HCT116 (cell line): ENCODE results near the gene GPD2. TPM values are rescaled to one million over a fixed set of nuclear protein-coding genes. Genes with fewer than 3 reads are reported as not detected.

Source experiments
- ATAC-seq: fragments of 200-7000 bp; cut with Tn5 transposase; 2 replicates; pipeline ENCODE4 v1.9.1; 2020; ENCODE audit warnings: mild to moderate bottlenecking, moderate library complexity
- BruUV-seq: library from RNA; stranded (reverse); fragments of 400-500 nt; replicated peaks from 2 replicates; lab custom pipeline; 2021; lab: Mats Ljungman, UMichigan
- CTCF ChIA-PET: fragments of 300-600 bp; sonication (Branson Sonifier 250); formaldehyde crosslinking; loops from one replicate; lab custom pipeline; 2021; ENCODE audit warnings: antibody characterized with exemption; lab: Charles Lee
- POLR2A ChIA-PET: fragments of 300-600, 350-600 bp; sonication (Branson Sonifier 250); formaldehyde crosslinking; loops from one replicate; lab custom pipeline; 2021; ENCODE audit warnings: antibody characterized with exemption; lab: Charles Lee
- RAD21 ChIA-PET, 2 experiments: fragments of 300-600 bp; sonication (Branson Sonifier 250); formaldehyde crosslinking; loops; one replicate each; lab custom pipeline; 2023; ENCODE audit warnings: low total read pairs in 2 of 2; ENCODE audit not compliant: uncharacterized antibody in 2 of 2, unreplicated experiment in 2 of 2, low non-redundant PET in 1 of 2; lab: Charles Lee
- DNase-seq: peaks from one replicate; pipeline ENCODE4 v3.0.0-alpha.2; 2010; ENCODE audit warnings: low read depth, low spot score
- H2AFZ ChIP-seq: fragments of 200-600 bp; shearing (Covaris generic), sonication (generic); 2 replicates; pipeline ENCODE4 v1.6.1; 2017; ENCODE audit warnings: low read depth, mixed run types, mixed read lengths, antibody characterized with exemption, low read length; ENCODE audit not compliant: poor library complexity, severe bottlenecking
- H3K27ac ChIP-seq: 2 replicates; pipeline ENCODE4 v1.5.1; 2012; ENCODE audit warnings: low read depth, low read length
- H3K27me3 ChIP-seq: fragments of 200-600 bp; sonication (generic); 2 replicates; pipeline ENCODE4 v1.6.1; 2016; ENCODE audit warnings: mixed run types, low read length, mixed read lengths; ENCODE audit not compliant: insufficient read depth
- H3K36me3 ChIP-seq, 2 experiments: fragments of 200-500 bp in 1 of 2; fragments of 200-600 bp in 1 of 2; sonication (Bioruptor generic) in 1 of 2; sonication (generic) in 1 of 2; 2 replicates each; pipeline versions ENCODE4 v1.5.1 to v1.6.1; 2014 to 2016; ENCODE audit warnings: low read length in 2 of 2, inconsistent platforms in 1 of 2, mixed read lengths in 1 of 2, mixed run types in 1 of 2; ENCODE audit not compliant: insufficient read depth in 2 of 2, control insufficient read depth in 1 of 2
- H3K4me1 ChIP-seq, 2 experiments: fragments of 200-600 bp in 1 of 2; sonication (generic) in 1 of 2; 2 replicates each; pipeline versions ENCODE4 v1.5.1 to v1.6.1; 2012 to 2017; ENCODE audit warnings: low read length in 2 of 2, inconsistent platforms in 1 of 2, mild to moderate bottlenecking in 1 of 2, mixed read lengths in 1 of 2, mixed run types in 1 of 2, moderate library complexity in 1 of 2; ENCODE audit not compliant: insufficient read depth in 2 of 2, control insufficient read depth in 1 of 2
- H3K4me2 ChIP-seq: fragments of 200-600 bp; sonication (generic); 2 replicates; pipeline ENCODE4 v1.6.1; 2017; ENCODE audit warnings: mixed run types, low read length, mixed read lengths
- H3K4me3 ChIP-seq, 2 experiments: fragments of 200-600 bp in 1 of 2; sonication (generic) in 1 of 2; replicated peaks in 1 of 2; 2 replicates each; pipeline ENCODE4 v1.5.1; 2011 to 2016; ENCODE audit warnings: low read length in 2 of 2, control low read depth in 1 of 2, low read depth in 1 of 2, mild to moderate bottlenecking in 1 of 2, mixed read lengths in 1 of 2, mixed run types in 1 of 2
- H3K79me2 ChIP-seq: fragments of 200-600 bp; sonication (generic); 2 replicates; pipeline ENCODE4 v1.6.1; 2017; ENCODE audit warnings: mild to moderate bottlenecking, mixed run types, low read length, moderate library complexity, mixed read lengths; ENCODE audit not compliant: insufficient read depth
- H3K9ac ChIP-seq: fragments of 200-600 bp; sonication (generic); 2 replicates; pipeline ENCODE4 v1.6.1; 2016; ENCODE audit warnings: low read length, mixed read lengths
- H3K9me2 ChIP-seq: fragments of 200-600 bp; sonication (generic), shearing (Covaris generic); 2 replicates; pipeline ENCODE4 v1.6.1; 2017; ENCODE audit warnings: mixed run types, mild to moderate bottlenecking, moderate library complexity; ENCODE audit not compliant: insufficient read depth
- H3K9me3 ChIP-seq, 2 experiments: fragments of 200-500 bp in 1 of 2; fragments of 200-600 bp in 1 of 2; sonication (Bioruptor generic) in 1 of 2; sonication (generic) in 1 of 2; 2 replicates each; pipeline ENCODE4 v1.6.1; 2014 to 2017; ENCODE audit warnings: low read length in 2 of 2, mixed read lengths in 2 of 2, inconsistent platforms in 1 of 2, low read depth in 1 of 2, mild to moderate bottlenecking in 1 of 2, mixed run types in 1 of 2, moderate library complexity in 1 of 2; ENCODE audit not compliant: control insufficient read depth in 1 of 2, insufficient read depth in 1 of 2
- H4K20me1 ChIP-seq: fragments of 200-600 bp; sonication (generic), shearing (Covaris generic); 2 replicates; pipeline ENCODE4 v1.6.1; 2017; ENCODE audit warnings: mixed run types, mild to moderate bottlenecking, moderate library complexity; ENCODE audit not compliant: insufficient read depth
- CBX3 ChIP-seq: IDR thresholded peaks from 2 replicates; pipeline ENCODE4 v1.6.1; 2012; ENCODE audit warnings: low read depth
- CEBPB ChIP-seq: IDR thresholded peaks from 2 replicates; pipeline ENCODE4 v1.6.1; 2012; ENCODE audit warnings: low read depth
- EZH2 ChIP-seq: fragments of 200-600 bp; sonication (generic); IDR thresholded peaks from 2 replicates; pipeline ENCODE4 v1.6.1; 2017; ENCODE audit warnings: antibody characterized with exemption, mixed run types
- EZH2phosphoT487 ChIP-seq: fragments of 200-600 bp; IDR thresholded peaks from 2 replicates; pipeline ENCODE4 v1.6.1; 2018; ENCODE audit warnings: antibody characterized with exemption, borderline replicate concordance
- FOSL1 ChIP-seq: IDR thresholded peaks from 2 replicates; pipeline ENCODE4 v1.6.1; 2012; ENCODE audit warnings: low read depth
- JUND ChIP-seq: IDR thresholded peaks from 2 replicates; pipeline ENCODE4 v1.6.1; 2012
- RAD21 ChIP-seq: IDR thresholded peaks from 2 replicates; pipeline ENCODE4 v1.6.1; 2012; ENCODE audit warnings: low read depth, mild to moderate bottlenecking
- SIN3A ChIP-seq: IDR thresholded peaks from 2 replicates; pipeline ENCODE4 v1.6.1; 2012; ENCODE audit warnings: low read depth
- SP1 ChIP-seq: IDR thresholded peaks from 2 replicates; pipeline ENCODE4 v1.6.1; 2012; ENCODE audit warnings: low read depth
- TCF7L2 ChIP-seq: IDR thresholded peaks from 2 replicates; pipeline ENCODE4 v1.7.0; 2011; ENCODE audit warnings: borderline replicate concordance, inconsistent platforms; ENCODE audit not compliant: insufficient read depth, insufficient read length; ENCODE audit errors: extremely low read depth
- ZBTB33 ChIP-seq: IDR thresholded peaks from 2 replicates; pipeline ENCODE4 v1.6.1; 2011; ENCODE audit warnings: mild to moderate bottlenecking, low read length, moderate library complexity; ENCODE audit not compliant: insufficient replicate concordance; ENCODE audit errors: extremely low read depth
- ZFX ChIP-seq: fragments of 450-650 bp; IDR thresholded peaks from 2 replicates; pipeline ENCODE4 v1.6.1; 2017
- ZNF274 ChIP-seq: fragments of 200-500 bp; sonication (Bioruptor generic); IDR thresholded peaks from 2 replicates; pipeline ENCODE4 v1.6.1; 2014; ENCODE audit warnings: mild to moderate bottlenecking, low read depth, low read length, inconsistent platforms
- intact Hi-C: fragments of 100-400 bp; cut with micrococcal nuclease; formaldehyde crosslinking; loops from 2 replicates; pipeline ENCODE4 v1.10.0; 2022
- total RNA-seq: library from RNA; stranded (reverse); gene quantifications from one replicate; pipeline ENCODE4 v1.2.1, GENCODE V29; 2021; ENCODE audit not compliant: unreplicated experiment
- TF ChIP-seq, protein P1 (sequence below): IDR thresholded peaks from 2 replicates; pipeline ENCODE4 v1.6.1; 2012
- TF ChIP-seq, protein P2 (sequence below), 3 experiments: fragments of 200-600 bp in 1 of 3; sonication (generic) in 1 of 3; IDR thresholded peaks in 2 of 3; conservative IDR thresholded peaks in 1 of 3; 2 replicates each; pipeline ENCODE4 v1.5.1; 2012 to 2017; ENCODE audit warnings: low read depth in 2 of 3, low read length in 2 of 3, antibody characterized with exemption in 1 of 3, borderline replicate concordance in 1 of 3, control low read depth in 1 of 3, mild to moderate bottlenecking in 1 of 3, mixed read lengths in 1 of 3, mixed run types in 1 of 3, moderate library complexity in 1 of 3; ENCODE audit not compliant: insufficient read depth in 1 of 3
- TF ChIP-seq, protein P3 (sequence below): IDR thresholded peaks from 2 replicates; pipeline ENCODE4 v1.6.1; 2012

The GPD2 gene
- total RNA-seq, 1 experiment from 2014 or later, result 80.7 TPM

- no peak for TF ChIP-seq ZBTB33
- no peak for TF ChIP-seq TCF7L2
- no peak for TF ChIP-seq EZH2
- TF ChIP-seq ZNF274, result no peak
- TF ChIP-seq FOSL1, result no peak
These were observed 129.0 kb downstream of the GPD2 start (continued) for GRCh38 chr2:156565066-156565710.

- no peaks in the 10 kb centered on the region for H3K27me3 ChIP-seq
- H3K9me3 ChIP-seq, result no peaks in the 10 kb centered on the region
- H3K79me2 ChIP-seq, result no peaks in the 10 kb centered on the region
- H3K9me2 ChIP-seq, result no peaks in the 10 kb centered on the region
- H3K4me1 ChIP-seq, result no peaks in the 10 kb centered on the region
- no peak overlapping the region for H3K27ac ChIP-seq
- no peak for ATAC-seq
- DNase-seq, result no peak
- CTCF ChIA-PET, result no interaction called here
- BruUV-seq, result no TSS peak
- TF ChIP-seq, protein P1, sequence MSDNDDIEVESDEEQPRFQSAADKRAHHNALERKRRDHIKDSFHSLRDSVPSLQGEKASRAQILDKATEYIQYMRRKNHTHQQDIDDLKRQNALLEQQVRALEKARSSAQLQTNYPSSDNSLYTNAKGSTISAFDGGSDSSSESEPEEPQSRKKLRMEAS, result no peak
- TF ChIP-seq SP1 (no peak), ZFX (no peak), SIN3A (no peak), CEBPB (no peak), RAD21 (no peak), JUND (no peak), TCF7L2 (no peak), EZH2phosphoT487 (no peak), CBX3 (no peak)
- TF ChIP-seq, protein P2, sequence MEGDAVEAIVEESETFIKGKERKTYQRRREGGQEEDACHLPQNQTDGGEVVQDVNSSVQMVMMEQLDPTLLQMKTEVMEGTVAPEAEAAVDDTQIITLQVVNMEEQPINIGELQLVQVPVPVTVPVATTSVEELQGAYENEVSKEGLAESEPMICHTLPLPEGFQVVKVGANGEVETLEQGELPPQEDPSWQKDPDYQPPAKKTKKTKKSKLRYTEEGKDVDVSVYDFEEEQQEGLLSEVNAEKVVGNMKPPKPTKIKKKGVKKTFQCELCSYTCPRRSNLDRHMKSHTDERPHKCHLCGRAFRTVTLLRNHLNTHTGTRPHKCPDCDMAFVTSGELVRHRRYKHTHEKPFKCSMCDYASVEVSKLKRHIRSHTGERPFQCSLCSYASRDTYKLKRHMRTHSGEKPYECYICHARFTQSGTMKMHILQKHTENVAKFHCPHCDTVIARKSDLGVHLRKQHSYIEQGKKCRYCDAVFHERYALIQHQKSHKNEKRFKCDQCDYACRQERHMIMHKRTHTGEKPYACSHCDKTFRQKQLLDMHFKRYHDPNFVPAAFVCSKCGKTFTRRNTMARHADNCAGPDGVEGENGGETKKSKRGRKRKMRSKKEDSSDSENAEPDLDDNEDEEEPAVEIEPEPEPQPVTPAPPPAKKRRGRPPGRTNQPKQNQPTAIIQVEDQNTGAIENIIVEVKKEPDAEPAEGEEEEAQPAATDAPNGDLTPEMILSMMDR (IDR thresholded peaks at IDR 0.05 in 2 of 3, conservative IDR thresholded peaks at IDR 0.05 in 1 of 3; ENCODE audit: borderline replicate concordance in 1 of 3, insufficient read depth in 1 of 3, low read depth in 2 of 3, low read length in 2 of 3), result no peak
- TF ChIP-seq, protein P3, sequence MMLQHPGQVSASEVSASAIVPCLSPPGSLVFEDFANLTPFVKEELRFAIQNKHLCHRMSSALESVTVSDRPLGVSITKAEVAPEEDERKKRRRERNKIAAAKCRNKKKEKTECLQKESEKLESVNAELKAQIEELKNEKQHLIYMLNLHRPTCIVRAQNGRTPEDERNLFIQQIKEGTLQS, result no peak
- H3K36me3 ChIP-seq, result no peaks in the 10 kb centered on the region; a peak in 1 of 4 replicates
- RAD21 ChIA-PET, result no interaction called here
- POLR2A ChIA-PET, result no interaction called here
- H2AFZ ChIP-seq, result no peak overlapping the region
- intact Hi-C loops, result no loop called here
- no peak overlapping the region for H3K4me2 ChIP-seq
- H3K9ac ChIP-seq, result no peak overlapping the region
- no peaks in the 10 kb centered on the region for H4K20me1 ChIP-seq
- H3K4me3 ChIP-seq, result no peak overlapping the region
These were observed 137.5 kb downstream of the GPD2 start for GRCh38 chr2:156573710-156574109.
